ENCODE results near the gene AP3S1.
"Not testable (repeated sequence)": the region's sequence is repeated elsewhere in the genome, so short reads cannot be mapped to it uniquely, and the experiment has no call there.

The AP3S1 gene

GRCh38 chr5:115877342-115877741 is 35.6 kb downstream of the AP3S1 start:
- H3K9me3 ChIP-seq (ENCODE audit: insufficient read depth, low read depth, low read length); H3K36me3 ChIP-seq (ENCODE audit: insufficient read depth, low read depth, low read length); H3K27me3 ChIP-seq (ENCODE audit: insufficient read depth, low read length); H3K27ac ChIP-seq (ENCODE audit: low read length); H3K9ac ChIP-seq (ENCODE audit: low read depth, low read length); H3K4me3 ChIP-seq (ENCODE audit: low read length); H3K4me1 ChIP-seq (ENCODE audit: insufficient read depth, low read length): not testable (repeated sequence)

GRCh38 chr5:115882434-115882833 is 40.7 kb downstream of the AP3S1 start:
- H3K4me3 ChIP-seq (ENCODE audit: low read length); H3K36me3 ChIP-seq (ENCODE audit: insufficient read depth, low read depth, low read length): not testable (repeated sequence)

GRCh38 chr5:115884704-115885103 is 43.0 kb downstream of the AP3S1 start:
- Histone ChIP-seq H3K27ac (ENCODE audit: low read length) (no peak overlapping the region), H3K27me3 (ENCODE audit: insufficient read depth, low read length) (no peaks in the 10 kb centered on the region), H3K4me1 (ENCODE audit: insufficient read depth, low read length) (no peaks in the 10 kb centered on the region), H3K9ac (ENCODE audit: low read depth, low read length) (no peak overlapping the region), H3K36me3 (ENCODE audit: insufficient read depth, low read depth, low read length) (no peaks in the 10 kb centered on the region), H3K4me3 (ENCODE audit: low read length) (no peak overlapping the region), H3K9me3 (ENCODE audit: insufficient read depth, low read depth, low read length) (no peaks in the 10 kb centered on the region)

More at GRCh38 chr5:115882434-115882833, 40.7 kb downstream of the AP3S1 start:
- H3K9me3 ChIP-seq (ENCODE audit: insufficient read depth, low read depth, low read length); H3K9ac ChIP-seq (ENCODE audit: low read depth, low read length); H3K27ac ChIP-seq (ENCODE audit: low read length); H3K4me1 ChIP-seq (ENCODE audit: insufficient read depth, low read length); H3K27me3 ChIP-seq (ENCODE audit: insufficient read depth, low read length): not testable (repeated sequence)

- not testable (repeated sequence) for H3K27me3 ChIP-seq (ENCODE audit: insufficient read depth, low read length); H3K27ac ChIP-seq (ENCODE audit: low read length); H3K4me3 ChIP-seq (ENCODE audit: low read length); H3K9me3 ChIP-seq (ENCODE audit: insufficient read depth, low read depth, low read length); H3K36me3 ChIP-seq (ENCODE audit: insufficient read depth, low read depth, low read length); H3K4me1 ChIP-seq (ENCODE audit: insufficient read depth, low read length); H3K9ac ChIP-seq (ENCODE audit: low read depth, low read length)
These were observed 43.5 kb downstream of the AP3S1 start for GRCh38 chr5:115885208-115885607.

GRCh38 chr5:115888027-115888426 is 46.3 kb downstream of the AP3S1 start:
- H3K27ac ChIP-seq (ENCODE audit: low read length): no peak overlapping the region
- H3K36me3 ChIP-seq (ENCODE audit: insufficient read depth, low read depth, low read length): no peaks in the 10 kb centered on the region
- H3K4me3 ChIP-seq (ENCODE audit: low read length): no peak overlapping the region
- H3K4me1 ChIP-seq (ENCODE audit: insufficient read depth, low read length): no peaks in the 10 kb centered on the region
- H3K27me3 ChIP-seq (ENCODE audit: insufficient read depth, low read length): no peaks in the 10 kb centered on the region
- H3K9me3 ChIP-seq (ENCODE audit: insufficient read depth, low read depth, low read length): no peaks in the 10 kb centered on the region
- no peak overlapping the region for H3K9ac ChIP-seq (ENCODE audit: low read depth, low read length)

- Histone ChIP-seq H3K4me1 (ENCODE audit: insufficient read depth, low read length) (no peaks in the 10 kb centered on the region), H3K4me3 (ENCODE audit: low read length) (no peak overlapping the region), H3K27me3 (ENCODE audit: insufficient read depth, low read length) (no peaks in the 10 kb centered on the region), H3K36me3 (ENCODE audit: insufficient read depth, low read depth, low read length) (no peaks in the 10 kb centered on the region; the same call in 1 of the 2 replicates), H3K9ac (ENCODE audit: low read depth, low read length) (no peak overlapping the region), H3K9me3 (ENCODE audit: insufficient read depth, low read depth, low read length) (no peaks in the 10 kb centered on the region), H3K27ac (ENCODE audit: low read length) (no peak overlapping the region)
These were observed 50.3 kb downstream of the AP3S1 start for GRCh38 chr5:115892021-115892420.

- Histone ChIP-seq H3K4me1 (ENCODE audit: insufficient read depth, low read length) (no peaks in the 10 kb centered on the region), H3K9ac (ENCODE audit: low read depth, low read length) (no peak overlapping the region), H3K4me3 (ENCODE audit: low read length) (no peak overlapping the region), H3K27ac (ENCODE audit: low read length) (no peak overlapping the region), H3K9me3 (ENCODE audit: insufficient read depth, low read depth, low read length) (no peaks in the 10 kb centered on the region), H3K27me3 (ENCODE audit: insufficient read depth, low read length) (no peaks in the 10 kb centered on the region), H3K36me3 (ENCODE audit: insufficient read depth, low read depth, low read length) (no peaks in the 10 kb centered on the region; the same call in 1 of the 2 replicates)
These were observed 52.6 kb downstream of the AP3S1 start for GRCh38 chr5:115894342-115894741.

GRCh38 chr5:115895821-115896220 is 54.1 kb downstream of the AP3S1 start:
- no peaks in the 10 kb centered on the region for H3K9me3 ChIP-seq (ENCODE audit: insufficient read depth, low read depth, low read length)
- H3K27ac ChIP-seq (ENCODE audit: low read length): no peak overlapping the region
- H3K27me3 ChIP-seq (ENCODE audit: insufficient read depth, low read length): no peaks in the 10 kb centered on the region
- no peaks in the 10 kb centered on the region; the same call in 1 of the 2 replicates for H3K36me3 ChIP-seq (ENCODE audit: insufficient read depth, low read depth, low read length)
- H3K9ac ChIP-seq (ENCODE audit: low read depth, low read length): no peak overlapping the region
- H3K4me3 ChIP-seq (ENCODE audit: low read length): no peak overlapping the region
- no peaks in the 10 kb centered on the region for H3K4me1 ChIP-seq (ENCODE audit: insufficient read depth, low read length)

- H3K4me1 ChIP-seq (ENCODE audit: insufficient read depth, low read length): no peaks in the 10 kb centered on the region
- no peak overlapping the region for H3K27ac ChIP-seq (ENCODE audit: low read length)
- no peaks in the 10 kb centered on the region; the same call in 1 of the 2 replicates for H3K36me3 ChIP-seq (ENCODE audit: insufficient read depth, low read depth, low read length)
- no peak overlapping the region for H3K9ac ChIP-seq (ENCODE audit: low read depth, low read length)
- H3K27me3 ChIP-seq (ENCODE audit: insufficient read depth, low read length): no peaks in the 10 kb centered on the region
- H3K9me3 ChIP-seq (ENCODE audit: insufficient read depth, low read depth, low read length): no peaks in the 10 kb centered on the region
- H3K4me3 ChIP-seq (ENCODE audit: low read length): no peak overlapping the region
These were observed 56.9 kb downstream of the AP3S1 start for GRCh38 chr5:115898656-115899055.

GRCh38 chr5:115907177-115907576 is 65.4 kb downstream of the AP3S1 start:
- Histone ChIP-seq H3K4me1 (ENCODE audit: insufficient read depth, low read length) (no peaks in the 10 kb centered on the region; the same call in 1 of the 2 replicates), H3K27ac (ENCODE audit: low read length) (no peak overlapping the region), H3K36me3 (ENCODE audit: insufficient read depth, low read depth, low read length) (no peaks in the 10 kb centered on the region), H3K9ac (ENCODE audit: low read depth, low read length) (no peak overlapping the region), H3K27me3 (ENCODE audit: insufficient read depth, low read length) (no peaks in the 10 kb centered on the region), H3K9me3 (ENCODE audit: insufficient read depth, low read depth, low read length) (no peaks in the 10 kb centered on the region), H3K4me3 (ENCODE audit: low read length) (no peak overlapping the region)

- not testable (repeated sequence) for H3K9me3 ChIP-seq (ENCODE audit: insufficient read depth, low read depth, low read length); H3K4me1 ChIP-seq (ENCODE audit: insufficient read depth, low read length); H3K27me3 ChIP-seq (ENCODE audit: insufficient read depth, low read length); H3K27ac ChIP-seq (ENCODE audit: low read length); H3K36me3 ChIP-seq (ENCODE audit: insufficient read depth, low read depth, low read length); H3K4me3 ChIP-seq (ENCODE audit: low read length); H3K9ac ChIP-seq (ENCODE audit: low read depth, low read length)
These were observed 72.1 kb downstream of the AP3S1 start for GRCh38 chr5:115913623-115914400.

- H3K9me3 ChIP-seq (ENCODE audit: insufficient read depth, low read depth, low read length): no peaks in the 10 kb centered on the region
- no peaks in the 10 kb centered on the region for H3K4me1 ChIP-seq (ENCODE audit: insufficient read depth, low read length)
- H3K27me3 ChIP-seq (ENCODE audit: insufficient read depth, low read length): no peaks in the 10 kb centered on the region
- no peak overlapping the region for H3K27ac ChIP-seq (ENCODE audit: low read length)
- no peaks in the 10 kb centered on the region for H3K36me3 ChIP-seq (ENCODE audit: insufficient read depth, low read depth, low read length)
- H3K4me3 ChIP-seq (ENCODE audit: low read length): no peak overlapping the region
- H3K9ac ChIP-seq (ENCODE audit: low read depth, low read length): no peak overlapping the region
These were observed 78.5 kb downstream of the AP3S1 start for GRCh38 chr5:115920171-115920725.

Measured in iPS-20b (cell line).